ENCODE results near the gene GP2. TPM values are rescaled to one million over a fixed set of nuclear protein-coding genes. Genes with fewer than 3 reads are reported as not detected.

GP2 gene
- total RNA-seq, 2 experiments from 2014 or later, result not detected

Other genes starting within 250 kb of the GP2 start
- gene UMOD, start 25.2 kb upstream of the GP2 start, total RNA-seq, result not detected
- gene PDILT, start 77.2 kb upstream of the GP2 start, total RNA-seq, result not detected
- gene ACSM5, start 82.0 kb upstream of the GP2 start, total RNA-seq, result not detected
- gene ACSM2A, start 124.0 kb upstream of the GP2 start, total RNA-seq, result not detected
- not detected for gene ACSM2B, start 248.9 kb upstream of the GP2 start, total RNA-seq

Data from activated naive CD4-positive, alpha-beta T cell treated with anti-CD3 and anti-CD28 coated beads for 36 hours (primary cell).